PC-9 (cell line): ENCODE measurements around the gene MNT.

Source experiments
- CTCF ChIP-seq: fragments of 200-600 bp; sonication (generic); conservative IDR thresholded peaks from 2 replicates; pipeline ENCODE4 v1.6.1; 2017; ENCODE audit warnings: mixed run types, antibody characterized with exemption, mild to moderate bottlenecking, moderate library complexity
- EZH2 ChIP-seq: fragments of 200-600 bp; sonication (generic); IDR thresholded peaks from 2 replicates; pipeline ENCODE4 v1.8.0; 2017; ENCODE audit warnings: antibody characterized with exemption, low read depth

- TF ChIP-seq CTCF (no peak), EZH2 (no peak)
Measured at GRCh38 chr17:2393174-2393953, 7.5 kb downstream of the MNT start.
